Measurements from ENCODE around the gene OR1F1. TPM values are rescaled to one million over a fixed set of nuclear protein-coding genes. Genes with fewer than 3 reads are reported as not detected.
"Not testable (repeated sequence)": the region's sequence is repeated elsewhere in the genome, so short reads cannot be mapped to it uniquely, and the experiment has no call there.

Gene OR1F1
- total RNA-seq, 4 donors from 2014 or later: not detected

GRCh38 chr16:3195975-3196374 lies 8.0 kb downstream of the OR1F1 start:
- DNase-seq: no peak
- Histone ChIP-seq H3K27me3 (peaks cover 2 to 56% of the 10 kb centered on the region in 2 donors), H3K27ac (no peak overlapping the region), H3K36me3 (no peaks in the 10 kb centered on the region), H3K9me3 (no peaks in the 10 kb centered on the region), H3K4me1 (no peaks in the 10 kb centered on the region), H3K4me3 (no peak overlapping the region)
- intact Hi-C loops (cut with DNase I; ENCODE audit: low total_unique reads): no loop called here
- no peak for TF ChIP-seq CTCF (IDR thresholded peaks at IDR 0.05)
- TF ChIP-seq POLR2A (IDR thresholded peaks at IDR 0.05): no peak

DNA sequence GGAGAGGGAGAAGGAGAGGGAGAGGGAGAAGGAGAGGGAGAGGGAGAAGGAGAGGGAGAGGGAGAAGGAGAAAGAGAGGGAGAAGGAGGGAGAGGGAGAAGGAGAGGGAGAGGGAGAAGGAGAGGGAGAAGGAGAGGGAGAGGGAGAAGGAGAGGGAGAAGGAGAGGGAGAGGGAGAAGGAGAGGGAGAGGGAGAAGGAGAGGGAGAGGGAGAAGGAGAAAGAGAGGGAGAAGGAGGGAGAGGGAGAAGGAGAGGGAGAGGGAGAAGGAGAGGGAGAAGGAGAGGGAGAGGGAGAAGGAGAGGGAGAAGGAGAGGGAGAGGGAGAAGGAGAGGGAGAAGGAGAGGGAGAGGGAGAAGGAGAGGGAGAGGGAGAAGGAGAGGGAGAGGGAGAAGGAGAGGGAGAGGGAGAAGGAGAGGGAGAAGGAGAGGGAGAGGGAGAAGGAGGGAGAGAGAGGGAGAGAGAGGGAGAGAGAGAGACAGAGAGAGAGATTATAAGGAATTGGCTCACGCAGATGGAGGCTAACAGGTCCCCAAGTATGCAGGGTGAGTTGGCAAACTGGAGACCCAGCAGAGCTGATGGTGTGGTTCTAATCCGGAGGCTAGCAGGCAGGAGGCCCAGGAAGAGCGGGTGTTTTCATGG lies 9.8 kb downstream of the OR1F1 start:
- H3K4me3 ChIP-seq; H3K27ac ChIP-seq; H3K4me1 ChIP-seq; DNase-seq; intact Hi-C loops (cut with DNase I; ENCODE audit: low total_unique reads); H3K9me3 ChIP-seq; H3K36me3 ChIP-seq: not testable (repeated sequence)
- peaks cover 0 to 38% of the 10 kb centered on the region in 2 donors for H3K27me3 ChIP-seq

GRCh38 chr16:3198334-3199072 lies 10.5 kb downstream of the OR1F1 start:
- H3K27ac ChIP-seq: no peak overlapping the region
- no peak for TF ChIP-seq CTCF (IDR thresholded peaks at IDR 0.05)
- TF ChIP-seq POLR2A (IDR thresholded peaks at IDR 0.05): no peak
- no peak for DNase-seq
- intact Hi-C loops (cut with DNase I; ENCODE audit: low total_unique reads): no loop called here
- H3K4me3 ChIP-seq: no peak overlapping the region
- H3K4me1 ChIP-seq: no peaks in the 10 kb centered on the region
- peaks cover 0 to 31% of the 10 kb centered on the region in 2 donors for H3K27me3 ChIP-seq
- H3K36me3 ChIP-seq: no peaks in the 10 kb centered on the region
- H3K9me3 ChIP-seq: no peaks in the 10 kb centered on the region

GRCh38 chr16:3202903-3203539 lies 15.0 kb downstream of the OR1F1 start:
- TF ChIP-seq CTCF (IDR thresholded peaks at IDR 0.05) (no peak), POLR2A (IDR thresholded peaks at IDR 0.05) (no peak)
- Histone ChIP-seq H3K36me3 (no peaks in the 10 kb centered on the region), H3K4me3 (no peak overlapping the region), H3K4me1 (no peaks in the 10 kb centered on the region), H3K27me3 (no peaks in the 10 kb centered on the region), H3K27ac (no peak overlapping the region), H3K9me3 (peaks cover 0 to 5% of the 10 kb centered on the region in 2 donors)
- no peak for DNase-seq
- intact Hi-C loops (cut with DNase I; ENCODE audit: low total_unique reads): no loop called here

DNA sequence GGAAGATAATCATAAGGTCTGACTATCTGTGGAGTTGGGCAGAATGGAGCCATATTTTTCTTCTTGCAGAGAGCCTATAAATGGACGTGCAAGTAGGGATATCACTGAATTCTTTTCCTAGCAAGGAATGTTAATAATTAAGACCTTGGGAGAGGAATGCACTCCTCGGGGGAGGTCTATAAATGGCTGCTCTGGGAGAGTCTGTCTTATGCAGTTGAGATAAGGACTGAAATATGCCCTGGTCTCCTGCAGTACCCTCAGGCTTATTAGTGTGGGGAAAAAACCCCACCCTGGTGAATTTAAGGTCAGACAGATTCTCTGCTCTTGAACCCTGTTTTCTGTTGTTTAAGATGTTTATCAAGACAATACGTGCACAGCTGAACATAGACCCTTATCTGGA lies 17.9 kb downstream of the OR1F1 start:
- H3K4me1 ChIP-seq; H3K36me3 ChIP-seq; intact Hi-C loops (cut with DNase I; ENCODE audit: low total_unique reads); H3K27me3 ChIP-seq; H3K27ac ChIP-seq; H3K4me3 ChIP-seq; DNase-seq; H3K9me3 ChIP-seq: not testable (repeated sequence)

All from uterus (tissue), 4 donors.